B cell (primary cell): ENCODE results near the gene BNIPL. TPM values are rescaled to one million over a fixed set of nuclear protein-coding genes. Genes with fewer than 3 reads are reported as not detected.

Source experiments
- ATAC-seq: fragments of 200-7000 bp; cut with Tn5 transposase; one replicate; pipeline ENCODE4 v1.10.0; 2021; ENCODE audit warnings: low read depth, mild to moderate bottlenecking, moderate number of reproducible peaks, moderate library complexity
- CTCF ChIA-PET: fragments of 350-600 bp; sonication (Branson Sonifier 250); formaldehyde crosslinking; loops from one replicate; lab custom pipeline; 2021; ENCODE audit warnings: antibody characterized with exemption, inconsistent platforms; lab: Charles Lee
- POLR2A ChIA-PET: fragments of 350-600 bp; sonication (Branson Sonifier 250); formaldehyde crosslinking; loops from one replicate; lab custom pipeline; 2021; ENCODE audit warnings: antibody characterized with exemption; lab: Charles Lee
- DNase-seq: peaks from one replicate; pipeline ENCODE4 v3.0.0; 2013
- H2AFZ ChIP-seq: 2 replicates; pipeline ENCODE4 v1.6.1; 2012; ENCODE audit warnings: mild to moderate bottlenecking, low read depth, low read length; ENCODE audit not compliant: insufficient read depth, poor library complexity, severe bottlenecking
- H3K27ac ChIP-seq, 2 donors: 1 replicate in 1 of 2; 2 replicates in 1 of 2; pipeline ENCODE4 v1.5.1; 2012 to 2013; ENCODE audit warnings: low read length in 2 of 2, mild to moderate bottlenecking in 2 of 2, moderate library complexity in 1 of 2
- H3K27me3 ChIP-seq, 4 experiments: fragments of 200-600 bp in 1 of 4; sonication (generic) in 1 of 4; replicated peaks in 1 of 4; 1 replicate in 2 of 4; 2 replicates in 2 of 4; pipeline versions ENCODE4 v1.6.1 to v1.7.0; 2013 to 2016; ENCODE audit warnings: low read length in 3 of 4, mild to moderate bottlenecking in 2 of 4, mixed read lengths in 1 of 4, moderate library complexity in 1 of 4; ENCODE audit not compliant: insufficient read depth in 4 of 4, control insufficient read depth in 3 of 4; ENCODE audit errors: control extremely low read depth in 1 of 4
- H3K36me3 ChIP-seq, 2 experiments: replicated peaks in 1 of 2; 1 replicate in 1 of 2; 2 replicates in 1 of 2; pipeline versions ENCODE4 v1.6.1 to v1.7.1; 2013; ENCODE audit warnings: low read length in 1 of 2; ENCODE audit not compliant: insufficient read depth in 2 of 2, control insufficient read depth in 1 of 2; ENCODE audit errors: control extremely low read depth in 1 of 2, extremely low read depth in 1 of 2
- H3K4me1 ChIP-seq, 2 donors: fragments of 200-600 bp in 1 of 2; sonication (generic) in 1 of 2; 1 replicate in 1 of 2; 2 replicates in 1 of 2; pipeline versions ENCODE4 v1.5.1 to v1.6.1; 2013 to 2017; ENCODE audit warnings: low read length in 2 of 2; ENCODE audit not compliant: control insufficient read depth in 2 of 2, insufficient read depth in 2 of 2
- H3K4me2 ChIP-seq: replicated peaks from 2 replicates; pipeline ENCODE3; 2012; ENCODE audit warnings: mild to moderate bottlenecking, low read depth, low read length; ENCODE audit not compliant: poor library complexity, severe bottlenecking
- H3K4me3 ChIP-seq, 5 experiments: fragments of 200-600 bp in 1 of 5; sonication (generic) in 1 of 5; 1 replicate in 3 of 5; 2 replicates in 2 of 5; pipeline versions ENCODE4 v1.5.1 to v1.7.0; 2011 to 2016; ENCODE audit warnings: low read length in 4 of 5, mild to moderate bottlenecking in 4 of 5, low read depth in 2 of 5, control low read depth in 1 of 5, moderate library complexity in 1 of 5; ENCODE audit not compliant: insufficient read depth in 1 of 5; ENCODE audit errors: control extremely low read depth in 1 of 5, extremely low read depth in 1 of 5
- H3K79me2 ChIP-seq: fragments of 200-600 bp; sonication (generic); one replicate; pipeline ENCODE4 v1.6.0; 2016; ENCODE audit warnings: low read length; ENCODE audit not compliant: control insufficient read depth, insufficient read depth
- H3K9ac ChIP-seq: fragments of 200-600 bp; sonication (generic); 2 replicates; pipeline ENCODE4 v1.6.1; 2017; ENCODE audit warnings: mild to moderate bottlenecking, low read length, moderate library complexity
- H3K9me3 ChIP-seq, 3 donors: one replicate each; pipeline versions ENCODE4 v1.6.1 to v1.7.1; 2013; ENCODE audit warnings: low read length in 2 of 3; ENCODE audit not compliant: control insufficient read depth in 2 of 3, insufficient read depth in 1 of 3; ENCODE audit errors: control extremely low read depth in 1 of 3
- H4K20me1 ChIP-seq: 2 replicates; pipeline ENCODE4 v1.6.0; 2012; ENCODE audit warnings: mild to moderate bottlenecking, low read length; ENCODE audit not compliant: insufficient read depth, control insufficient read depth, poor library complexity, severe bottlenecking
- H3K27ac Mint-ChIP-seq: one replicate; pipeline ENCODE4 v1.8.0; 2021; ENCODE audit warnings: mixed read lengths
- H3K27me3 Mint-ChIP-seq: one replicate; pipeline ENCODE4 v1.8.0; 2021; ENCODE audit warnings: mixed read lengths
- H3K4me1 Mint-ChIP-seq: one replicate; pipeline ENCODE4 v1.8.0; 2021; ENCODE audit warnings: mixed read lengths
- H3K4me3 Mint-ChIP-seq: one replicate; pipeline ENCODE4 v1.8.0; 2021; ENCODE audit warnings: mixed read lengths
- H3K9me3 Mint-ChIP-seq: one replicate; pipeline ENCODE4 v1.8.0; 2022; ENCODE audit warnings: mixed read lengths; ENCODE audit not compliant: insufficient read depth
- EZH2 ChIP-seq: IDR thresholded peaks from 2 replicates; pipeline ENCODE4 v1.6.1; 2012; ENCODE audit warnings: borderline replicate concordance, low read depth, mild to moderate bottlenecking, moderate library complexity, low read length; ENCODE audit not compliant: insufficient read depth, poor library complexity, severe bottlenecking
- WGBS: methylation state at CpG from one replicate; pipeline ENCODE4 v1.1.5; 2013; ENCODE audit warnings: missing lambda C conversion rate; ENCODE audit not compliant: insufficient coverage; 5-methylcytosine and 5-hydroxymethylcytosine counted together
- intact Hi-C: fragments of 100-400 bp; cut with micrococcal nuclease; formaldehyde crosslinking; loops from one replicate; pipeline ENCODE4 v1.10.0; 2022
- polyA plus RNA-seq: library from polyadenylated mRNA; depleted of rRNA; stranded (reverse); fragments of >200 nt; gene quantifications from 2 replicates; pipeline ENCODE4 v1.2.3, GENCODE V29; 2012
- total RNA-seq, 2 donors: library from RNA; stranded (reverse); fragments of 120-200 nt in 1 of 2; gene quantifications; 1 replicate in 1 of 2; 2 replicates in 1 of 2; pipeline versions ENCODE4 v1.2.3 to v1.2.4, GENCODE V29; 2013 to 2022
- TF ChIP-seq, protein P1 (sequence below): fragments of 200-600 bp; IDR thresholded peaks from one replicate; pipeline ENCODE4 v1.8.0; 2022; ENCODE audit warnings: antibody characterized with exemption, mild to moderate bottlenecking

BNIPL gene
- total and polyA plus RNA-seq, 2 donors (not counting 1 experiment from before 2014, with no cell fraction given): 0.81 to 2.5 TPM

- Histone ChIP-seq H3K36me3 (peaks cover 3 to 8% of the 10 kb centered on the region in 2 experiments), H3K79me2 (peaks cover 67% of the 10 kb centered on the region), H2AFZ (peak within 1 kb of the TSS; percentile 99), H3K27ac (peak within 1 kb of the TSS; percentile 82 to 95), H3K4me2 (peak within 1 kb of the TSS; percentile 97), H3K4me3 (peak within 1 kb of the TSS; percentile 74 to 98 (median 85)), H3K27me3 (no peaks in the 10 kb centered on the region), H3K9me3 (no peaks in the 10 kb centered on the region), H3K4me1 (peaks cover 39 to 53% of the 10 kb centered on the region in 2 donors), H4K20me1 (no peaks in the 10 kb centered on the region), H3K9ac (peak within 1 kb of the TSS; percentile 98)
- peak within 1 kb of the TSS; percentile 94 for H3K27ac Mint-ChIP-seq
- ChIA-PET CTCF (no interaction called here), POLR2A (interaction anchor here (0.7 to 1.5 kb wide), 4 partner anchors 52 to 159 kb away, joined by 3 to 5 read pairs (median 4); partner anchors contain the start of gene MLLT11)
- H3K27me3 Mint-ChIP-seq: no peaks in the 10 kb centered on the region
- under 1% methylated on average over 63 of the region's 69 CpGs for WGBS
- intact Hi-C loops: loop anchor here (1.0 to 5.0 kb wide), 8 partner anchors 12 to 772 kb away; partner anchors contain the start of genes ANP32E, CDC42SE1, GABPB2 and LYSMD1
- peaks cover 66% of the 10 kb centered on the region for H3K4me1 Mint-ChIP-seq
- peak; percentile 97 for ATAC-seq
- no peak for TF ChIP-seq EZH2
- TF ChIP-seq, protein P1, sequence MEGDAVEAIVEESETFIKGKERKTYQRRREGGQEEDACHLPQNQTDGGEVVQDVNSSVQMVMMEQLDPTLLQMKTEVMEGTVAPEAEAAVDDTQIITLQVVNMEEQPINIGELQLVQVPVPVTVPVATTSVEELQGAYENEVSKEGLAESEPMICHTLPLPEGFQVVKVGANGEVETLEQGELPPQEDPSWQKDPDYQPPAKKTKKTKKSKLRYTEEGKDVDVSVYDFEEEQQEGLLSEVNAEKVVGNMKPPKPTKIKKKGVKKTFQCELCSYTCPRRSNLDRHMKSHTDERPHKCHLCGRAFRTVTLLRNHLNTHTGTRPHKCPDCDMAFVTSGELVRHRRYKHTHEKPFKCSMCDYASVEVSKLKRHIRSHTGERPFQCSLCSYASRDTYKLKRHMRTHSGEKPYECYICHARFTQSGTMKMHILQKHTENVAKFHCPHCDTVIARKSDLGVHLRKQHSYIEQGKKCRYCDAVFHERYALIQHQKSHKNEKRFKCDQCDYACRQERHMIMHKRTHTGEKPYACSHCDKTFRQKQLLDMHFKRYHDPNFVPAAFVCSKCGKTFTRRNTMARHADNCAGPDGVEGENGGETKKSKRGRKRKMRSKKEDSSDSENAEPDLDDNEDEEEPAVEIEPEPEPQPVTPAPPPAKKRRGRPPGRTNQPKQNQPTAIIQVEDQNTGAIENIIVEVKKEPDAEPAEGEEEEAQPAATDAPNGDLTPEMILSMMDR: no peak
- no peaks in the 10 kb centered on the region for H3K9me3 Mint-ChIP-seq
- DNase-seq: peak; percentile 98
- H3K4me3 Mint-ChIP-seq: peak within 1 kb of the TSS; percentile 90
These were observed 27.9 kb upstream of the BNIPL start, which contains the start of gene PRUNE1 for GRCh38 chr1:151008244-151009205. Gene PRUNE1, plus strand, starts transcription at chr1:151008449. Its CDS starts 184 bp downstream, at chr1:151008633.
